ENCODE measurements around the gene PIEZO1.
A peak's percentile ranks its signal among the peaks of the same experiment; 100 is the strongest.

PIEZO1 gene

GRCh38 chr16:88766975-88767374 lies 18.0 kb downstream of the PIEZO1 start:
- no peak for DNase-seq (ENCODE audit: low read depth)

GRCh38 chr16:88764913-88765349 lies 20.1 kb downstream of the PIEZO1 start:
- DNase-seq (ENCODE audit: low read depth) = no peak

- DNase-seq (ENCODE audit: low read depth) = no peak
These were observed 20.9 kb downstream of the PIEZO1 start for GRCh38 chr16:88764080-88764479.

- DNase-seq (ENCODE audit: low read depth) = no peak
These were observed 21.4 kb downstream of the PIEZO1 start for GRCh38 chr16:88763502-88764053.

- DNase-seq (ENCODE audit: low read depth) = no peak
These were observed 22.1 kb downstream of the PIEZO1 start for GRCh38 chr16:88762941-88763340.

GRCh38 chr16:88762258-88762870 lies 22.7 kb downstream of the PIEZO1 start:
- no peak for DNase-seq (ENCODE audit: low read depth)

GRCh38 chr16:88761830-88762229 lies 23.2 kb downstream of the PIEZO1 start:
- no peak for DNase-seq (ENCODE audit: low read depth)

GRCh38 chr16:88761143-88761534 lies 23.9 kb downstream of the PIEZO1 start:
- no peak for DNase-seq (ENCODE audit: low read depth)

- no peak for DNase-seq (ENCODE audit: low read depth)
These were observed 24.4 kb downstream of the PIEZO1 start for GRCh38 chr16:88760424-88761142.

- no peak for DNase-seq (ENCODE audit: low read depth)
These were observed 25.1 kb downstream of the PIEZO1 start for GRCh38 chr16:88759976-88760350.

GRCh38 chr16:88759245-88759975 lies 25.6 kb downstream of the PIEZO1 start:
- peak; percentile 63 for DNase-seq (ENCODE audit: low read depth)

GRCh38 chr16:88758944-88759244 lies 26.1 kb downstream of the PIEZO1 start:
- no peak for DNase-seq (ENCODE audit: low read depth)

GRCh38 chr16:88758227-88758943 lies 26.6 kb downstream of the PIEZO1 start:
- DNase-seq (ENCODE audit: low read depth) = no peak

- no peak for DNase-seq (ENCODE audit: low read depth)
These were observed 29.1 kb downstream of the PIEZO1 start for GRCh38 chr16:88755745-88756443.

GRCh38 chr16:88754912-88755744 lies 29.9 kb downstream of the PIEZO1 start:
- DNase-seq (ENCODE audit: low read depth) = peak; percentile 49

GRCh38 chr16:88754109-88754911 lies 30.7 kb downstream of the PIEZO1 start:
- DNase-seq (ENCODE audit: low read depth) = no peak

- no peak for DNase-seq (ENCODE audit: low read depth)
These were observed 31.4 kb downstream of the PIEZO1 start for GRCh38 chr16:88753602-88754001.

- DNase-seq (ENCODE audit: low read depth) = no peak
These were observed 31.8 kb downstream of the PIEZO1 start for GRCh38 chr16:88753191-88753590.

- no peak for DNase-seq (ENCODE audit: low read depth)
These were observed 32.5 kb downstream of the PIEZO1 start for GRCh38 chr16:88752386-88753002.

- no peak for DNase-seq (ENCODE audit: low read depth)
These were observed 34.2 kb downstream of the PIEZO1 start for GRCh38 chr16:88750854-88751253.
